ENCODE results near the gene DUSP1.

DUSP1 gene

DNA sequence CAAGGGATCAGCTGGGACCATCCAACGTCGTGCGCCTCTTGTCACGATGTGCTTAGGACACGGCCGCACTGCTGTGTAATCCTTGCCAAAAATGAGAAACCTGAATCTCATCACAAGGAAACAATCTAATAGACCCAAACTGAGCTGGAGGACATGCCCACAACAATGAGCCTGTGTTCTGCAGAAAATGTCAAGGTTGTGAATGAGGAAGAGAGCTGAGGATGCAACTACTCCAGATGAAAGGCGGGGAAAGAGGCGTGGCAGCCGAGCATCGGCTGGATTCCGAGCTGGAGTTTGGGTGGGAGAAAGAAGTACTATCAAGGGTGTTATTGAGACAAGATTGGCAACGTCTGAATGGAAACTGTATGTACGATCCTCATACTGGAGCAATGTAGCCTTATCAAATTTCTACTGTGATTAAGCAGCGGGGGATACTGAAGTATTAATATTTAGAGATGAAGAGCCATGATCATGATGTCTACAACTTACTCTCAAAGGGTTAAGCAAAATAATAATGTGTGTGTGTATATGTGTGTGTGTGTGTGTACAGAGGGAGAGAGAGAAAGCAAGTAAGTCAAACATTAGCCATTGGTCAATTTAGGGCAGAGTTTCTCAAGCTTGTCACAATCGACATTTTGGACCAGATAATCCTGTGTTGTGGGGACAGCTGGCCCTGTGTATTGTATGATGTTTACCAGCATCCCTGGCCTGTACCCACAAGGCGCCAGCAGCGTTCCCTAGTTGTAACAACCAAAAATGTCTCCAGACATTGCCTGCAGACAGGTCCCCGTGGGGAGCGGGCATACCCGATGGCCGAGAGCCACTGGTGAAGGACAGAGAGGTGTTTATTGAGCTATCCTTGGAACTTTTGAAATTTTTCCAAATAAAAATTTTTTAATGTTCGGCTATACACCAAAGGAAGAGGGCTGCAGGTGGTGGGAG is 46.5 kb downstream of the DUSP1 start:
- DNase-seq (ENCODE audit: low read depth): no peak

DNA sequence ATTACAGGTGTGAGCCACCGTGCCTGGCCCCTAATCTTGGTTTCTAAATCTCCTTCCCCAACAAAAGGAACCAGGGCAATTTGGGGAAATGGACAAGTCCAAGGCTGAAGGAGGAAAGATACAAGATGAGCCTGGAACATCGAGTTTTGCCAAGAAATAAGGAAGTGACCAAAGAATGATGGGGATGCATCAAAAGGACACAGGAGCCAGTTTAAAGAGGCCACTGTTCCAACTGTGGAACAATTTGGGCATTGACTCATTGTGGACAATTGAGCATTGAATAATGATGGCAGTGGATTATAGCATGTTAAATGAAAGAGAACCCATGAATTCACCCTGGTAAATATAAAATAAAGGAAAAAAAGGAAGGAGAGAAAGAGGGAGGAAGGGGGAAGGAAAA is 47.5 kb downstream of the DUSP1 start:
- no peak for DNase-seq (ENCODE audit: low read depth)

DNA sequence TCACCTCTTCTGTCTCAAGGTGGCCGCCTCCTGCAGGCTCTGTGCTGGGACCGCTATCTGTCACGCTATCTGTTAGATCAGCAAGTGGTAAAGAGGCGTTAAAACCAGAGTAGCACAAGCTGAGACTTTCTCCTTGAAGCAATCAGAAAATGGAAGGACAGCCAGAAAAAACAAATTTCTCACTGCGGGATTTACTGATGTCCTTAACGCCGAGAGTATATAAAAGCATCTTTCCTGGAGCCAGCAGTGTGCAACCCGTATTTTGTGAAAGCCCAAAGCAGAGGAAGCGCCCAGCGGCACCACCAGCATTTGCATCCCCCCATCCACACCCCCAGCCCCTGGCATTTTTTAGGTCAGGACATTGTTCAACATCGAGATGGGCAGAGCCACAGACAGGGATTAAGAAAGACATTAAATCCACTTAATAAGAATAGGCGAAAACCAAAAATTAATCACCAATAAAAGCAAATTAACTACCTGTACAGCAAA is 48.6 kb downstream of the DUSP1 start:
- DNase-seq (ENCODE audit: low read depth): no peak

- no peak for DNase-seq (ENCODE audit: low read depth)
These were observed 49.3 kb downstream of the DUSP1 start for GRCh38 chr5:172721455-172722326.

- DNase-seq (ENCODE audit: low read depth): no peak
These were observed 50.3 kb downstream of the DUSP1 start for GRCh38 chr5:172720655-172721054.

- no peak for DNase-seq (ENCODE audit: low read depth)
These were observed 51.8 kb downstream of the DUSP1 start for GRCh38 chr5:172719211-172719610.

GRCh38 chr5:172718527-172719114 is 52.4 kb downstream of the DUSP1 start:
- DNase-seq (ENCODE audit: low read depth): no peak

Data from T-helper 22 cell (primary cell).